Thyroid gland (tissue), 4 donors: ENCODE results near the gene STXBP3.

Experiments
- POLR2A ChIP-seq, 2 donors: fragments of 450-650 bp; IDR thresholded peaks; one replicate each; pipeline ENCODE4 v1.6.1; 2017; ENCODE audit warnings: antibody characterized with exemption in 2 of 2, mild to moderate bottlenecking in 2 of 2, moderate library complexity in 1 of 2
- TF ChIP-seq, protein P1 (sequence below), 6 experiments: fragments of 200-600 bp in 3 of 6; fragments of 450-650 bp in 3 of 6; sonication (generic) in 3 of 6; IDR thresholded peaks; one replicate each; pipeline ENCODE4 v1.5.1; 2016 to 2019; ENCODE audit warnings: antibody characterized with exemption in 6 of 6, mild to moderate bottlenecking in 2 of 6, inconsistent platforms in 1 of 6, moderate library complexity in 1 of 6

DNA sequence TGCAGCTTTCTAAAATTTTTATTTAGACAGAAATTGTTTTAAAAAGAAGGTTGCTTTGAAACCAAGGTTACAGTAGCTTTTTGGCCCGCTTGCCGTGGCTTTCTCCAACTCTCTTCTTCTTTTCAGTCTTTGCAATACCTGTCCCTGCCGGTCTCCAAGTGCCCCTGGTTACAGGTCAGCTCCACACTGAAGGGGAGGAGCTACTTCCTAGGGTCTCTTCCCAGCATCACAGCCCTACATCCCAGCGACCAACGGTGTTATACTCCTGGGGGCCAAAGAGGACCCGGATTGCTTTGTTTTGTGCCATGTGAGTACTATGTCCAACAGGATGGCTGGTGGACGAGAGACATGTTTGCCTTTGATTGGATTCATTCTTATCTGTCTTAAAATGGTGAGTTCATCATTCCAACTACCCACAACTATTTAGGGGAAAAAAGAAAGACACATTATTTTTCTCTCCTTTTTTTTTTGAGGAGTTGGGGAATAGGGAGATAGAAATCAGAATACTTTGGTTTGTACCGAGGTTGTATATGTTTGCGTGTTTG lies 33.8 kb upstream of the STXBP3 start, which contains the start of gene FNDC7:
- TF ChIP-seq POLR2A (IDR thresholded peaks at IDR 0.05): no peak
- TF ChIP-seq, protein P1, sequence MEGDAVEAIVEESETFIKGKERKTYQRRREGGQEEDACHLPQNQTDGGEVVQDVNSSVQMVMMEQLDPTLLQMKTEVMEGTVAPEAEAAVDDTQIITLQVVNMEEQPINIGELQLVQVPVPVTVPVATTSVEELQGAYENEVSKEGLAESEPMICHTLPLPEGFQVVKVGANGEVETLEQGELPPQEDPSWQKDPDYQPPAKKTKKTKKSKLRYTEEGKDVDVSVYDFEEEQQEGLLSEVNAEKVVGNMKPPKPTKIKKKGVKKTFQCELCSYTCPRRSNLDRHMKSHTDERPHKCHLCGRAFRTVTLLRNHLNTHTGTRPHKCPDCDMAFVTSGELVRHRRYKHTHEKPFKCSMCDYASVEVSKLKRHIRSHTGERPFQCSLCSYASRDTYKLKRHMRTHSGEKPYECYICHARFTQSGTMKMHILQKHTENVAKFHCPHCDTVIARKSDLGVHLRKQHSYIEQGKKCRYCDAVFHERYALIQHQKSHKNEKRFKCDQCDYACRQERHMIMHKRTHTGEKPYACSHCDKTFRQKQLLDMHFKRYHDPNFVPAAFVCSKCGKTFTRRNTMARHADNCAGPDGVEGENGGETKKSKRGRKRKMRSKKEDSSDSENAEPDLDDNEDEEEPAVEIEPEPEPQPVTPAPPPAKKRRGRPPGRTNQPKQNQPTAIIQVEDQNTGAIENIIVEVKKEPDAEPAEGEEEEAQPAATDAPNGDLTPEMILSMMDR (IDR thresholded peaks at IDR 0.05): no peak
